ENCODE measurements around the gene ASB6. TPM values are rescaled to one million over a fixed set of nuclear protein-coding genes. Genes with fewer than 3 reads are reported as not detected.

ASB6 gene
- total RNA-seq, 1 experiment from 2014 or later = 20.0 TPM

- Mint-ChIP-seq H3K9me3 (no peaks in the 10 kb centered on the region), H3K4me1 (peaks cover 33% of the 10 kb centered on the region), H3K4me3 (peak overlapping the region; percentile 36; the same call in 1 of the 2 replicates), H3K27me3 (ENCODE audit: low read depth) (peaks cover 11% of the 10 kb centered on the region), H3K36me3 (no peaks in the 10 kb centered on the region), H3K27ac (no peak overlapping the region)
- ChIA-PET POLR2A (interaction anchor here (0.6 to 1.6 kb wide), 3 partner anchors 12 to 431 kb away, joined by 3 to 6 read pairs (median 4); partner anchors contain the start of gene IER5L), CTCF (interaction anchor here (0.6 to 5.1 kb wide), 25 partner anchors 8 to 477 kb away, joined by 3 to 35 read pairs (median 5); partner anchors contain the start of genes C9orf50, IER5L and NTMT1)
- TF ChIP-seq NR3C1 (CRISPR knock-in tag; conservative IDR thresholded peaks at IDR 0.05; ENCODE audit: low read depth) = no peak
- TF ChIP-seq NR2C2 (CRISPR knock-in tag; IDR thresholded peaks at IDR 0.05) = no peak
- DNase-seq (ENCODE audit: low spot score) (no peak), ATAC-seq (no peak)
These were observed 33.1 kb downstream of the ASB6 start for GRCh38 chr9:129608561-129609481.

GRCh38 chr9:129607027-129607387 is 34.9 kb downstream of the ASB6 start:
- POLR2A ChIA-PET = interaction anchor here (1.1 kb wide), 1 partner anchor 11 kb away, joined by 4 read pairs; no protein-coding TSS in a partner anchor
- Mint-ChIP-seq H3K4me3 (no peak overlapping the region), H3K27ac (no peak overlapping the region), H3K36me3 (no peaks in the 10 kb centered on the region), H3K27me3 (ENCODE audit: low read depth) (peaks cover 9% of the 10 kb centered on the region), H3K9me3 (no peaks in the 10 kb centered on the region), H3K4me1 (peaks cover 48% of the 10 kb centered on the region)
- DNase-seq (ENCODE audit: low spot score) (no peak), ATAC-seq (no peak)
- TF ChIP-seq JUN (CRISPR knock-in tag; IDR thresholded peaks at IDR 0.05) = no peak
- no peak for TF ChIP-seq ZNF423 (CRISPR knock-in tag; IDR thresholded peaks at IDR 0.05)
- no peak for TF ChIP-seq ZNF317 (CRISPR knock-in tag; IDR thresholded peaks at IDR 0.05; ENCODE audit: borderline replicate concordance, low read depth)
- TF ChIP-seq NFE2L1 (CRISPR knock-in tag; IDR thresholded peaks at IDR 0.05) = no peak
- no peak for TF ChIP-seq E2F5 (CRISPR knock-in tag; IDR thresholded peaks at IDR 0.05)
- no peak for TF ChIP-seq TCF7 (CRISPR knock-in tag; IDR thresholded peaks at IDR 0.05; ENCODE audit: low read depth)
- CTCF ChIA-PET = interaction anchor here (0.8 to 5.1 kb wide), 7 partner anchors 10 to 467 kb away, joined by 3 to 35 read pairs (median 3); partner anchors contain the start of gene C9orf50

- DNase-seq (ENCODE audit: low spot score) = no peak
- Mint-ChIP-seq H3K4me1 (peaks cover 48% of the 10 kb centered on the region), H3K9me3 (no peaks in the 10 kb centered on the region), H3K36me3 (no peaks in the 10 kb centered on the region), H3K27me3 (ENCODE audit: low read depth) (peaks cover 9% of the 10 kb centered on the region), H3K27ac (no peak overlapping the region), H3K4me3 (no peak overlapping the region)
- CTCF ChIA-PET = interaction anchor here (0.8 to 5.1 kb wide), 11 partner anchors 10 to 467 kb away, joined by 3 to 35 read pairs (median 3); partner anchors contain the start of gene C9orf50
- POLR2A ChIA-PET = interaction anchor here (1.1 kb wide), 1 partner anchor 10 kb away, joined by 4 read pairs; no protein-coding TSS in a partner anchor
- ATAC-seq = no peak
- TF ChIP-seq CTCF (IDR thresholded peaks at IDR 0.05) = no peak
- no peak for TF ChIP-seq FOXP4 (CRISPR knock-in tag; IDR thresholded peaks at IDR 0.05)
- no peak for TF ChIP-seq ATF3 (CRISPR knock-in tag; conservative IDR thresholded peaks at IDR 0.05)
- TF ChIP-seq KAT7 (CRISPR knock-in tag; IDR thresholded peaks at IDR 0.05; ENCODE audit: borderline replicate concordance) = no peak
- no peak for TF ChIP-seq ZNF281 (CRISPR knock-in tag; IDR thresholded peaks at IDR 0.05)
- TF ChIP-seq JAZF1 (CRISPR knock-in tag; IDR thresholded peaks at IDR 0.05) = no peak
- TF ChIP-seq SMAD4 (CRISPR knock-in tag; IDR thresholded peaks at IDR 0.05) = no peak
- TF ChIP-seq MYBL2 (CRISPR knock-in tag; IDR thresholded peaks at IDR 0.05) = no peak
- TF ChIP-seq ZNF219 (CRISPR knock-in tag; IDR thresholded peaks at IDR 0.05; ENCODE audit: borderline replicate concordance) = no peak
- no peak for TF ChIP-seq ZSCAN18 (CRISPR knock-in tag; IDR thresholded peaks at IDR 0.05)
- no peak for TF ChIP-seq NR2C2 (CRISPR knock-in tag; IDR thresholded peaks at IDR 0.05)
- TF ChIP-seq GABPB1 (CRISPR knock-in tag; IDR thresholded peaks at IDR 0.05) = no peak
These were observed 35.6 kb downstream of the ASB6 start for GRCh38 chr9:129606161-129607026.
